C4-2B (cell line): ENCODE results near the gene LRRC10.

Experiments used
- H3K27ac ChIP-seq: fragments of 450-650 bp; 2 replicates; pipeline ENCODE4 v1.5.1; 2017
- CTCF ChIP-seq: fragments of 450-650 bp; conservative IDR thresholded peaks from 2 replicates; pipeline ENCODE4 v1.5.1; 2017; ENCODE audit warnings: mild to moderate bottlenecking
- ZFX ChIP-seq: fragments of 450-650 bp; IDR thresholded peaks from 2 replicates; pipeline ENCODE4 v1.6.1; 2017

LRRC10 gene

GRCh38 chr12:69639400-69640016 lies 28.8 kb upstream of the LRRC10 start:
- TF ChIP-seq ZFX (no peak), CTCF (peak; percentile 97)
- no peak overlapping the region for H3K27ac ChIP-seq

GRCh38 chr12:69633061-69633460 lies 22.4 kb upstream of the LRRC10 start:
- peak; percentile 50 for TF ChIP-seq CTCF
- no peak for TF ChIP-seq ZFX
- no peak overlapping the region for H3K27ac ChIP-seq

- TF ChIP-seq CTCF (peak; percentile 43), ZFX (no peak)
- no peak overlapping the region for H3K27ac ChIP-seq
Observed at GRCh38 chr12:69630191-69630590, 19.5 kb upstream of the LRRC10 start.

GRCh38 chr12:69627501-69627900 lies 16.8 kb upstream of the LRRC10 start:
- TF ChIP-seq CTCF (no peak), ZFX (no peak)

GRCh38 chr12:69623970-69624369 lies 13.3 kb upstream of the LRRC10 start:
- TF ChIP-seq CTCF (no peak), ZFX (no peak)
- no peak overlapping the region for H3K27ac ChIP-seq

More at GRCh38 chr12:69627501-69627900, 16.8 kb upstream of the LRRC10 start:
- no peak overlapping the region for H3K27ac ChIP-seq

- TF ChIP-seq CTCF (no peak), ZFX (no peak)
- H3K27ac ChIP-seq, result no peak overlapping the region
Observed at GRCh38 chr12:69621551-69621950, 10.8 kb upstream of the LRRC10 start.

- no peak overlapping the region for H3K27ac ChIP-seq
Observed at GRCh38 chr12:69620921-69621320, 10.2 kb upstream of the LRRC10 start.

More at GRCh38 chr12:69620921-69621320, 10.2 kb upstream of the LRRC10 start:
- no peak for TF ChIP-seq ZFX
- TF ChIP-seq CTCF, result no peak
